OCI-LY1 (cell line): Measurements from ENCODE around the gene HLA-DMB.

Experiments
- H2AFZ ChIP-seq: fragments of 200-600 bp; sonication (generic), shearing (Covaris generic); 2 replicates; pipeline ENCODE4 v1.6.0; 2014; ENCODE audit warnings: antibody characterized with exemption, mild to moderate bottlenecking, low read length
- H3F3A ChIP-seq: fragments of 200-600 bp; sonication (generic), shearing (Covaris generic); 2 replicates; pipeline ENCODE4 v1.6.0; 2014; ENCODE audit warnings: mild to moderate bottlenecking, antibody characterized with exemption, low read length, moderate library complexity; ENCODE audit not compliant: insufficient read depth
- H3K27ac ChIP-seq: fragments of 200-600 bp; sonication (generic); 2 replicates; pipeline ENCODE4 v1.5.1; 2014; ENCODE audit warnings: low read length, mixed run types, mild to moderate bottlenecking, low read depth; ENCODE audit not compliant: poor library complexity, severe bottlenecking
- H3K27me3 ChIP-seq: fragments of 200-600 bp; sonication (generic); 2 replicates; pipeline ENCODE4 v1.6.0; 2014; ENCODE audit warnings: antibody characterized with exemption, mild to moderate bottlenecking, low read length, moderate library complexity; ENCODE audit not compliant: insufficient read depth
- H3K36me3 ChIP-seq: fragments of 200-600 bp; sonication (generic); 2 replicates; pipeline ENCODE4 v1.6.1; 2014; ENCODE audit warnings: mild to moderate bottlenecking, antibody characterized with exemption, low read length, moderate library complexity, mixed read lengths; ENCODE audit not compliant: insufficient read depth
- H3K4me1 ChIP-seq: fragments of 200-600 bp; sonication (generic); 2 replicates; pipeline ENCODE4 v1.5.1; 2014; ENCODE audit warnings: mild to moderate bottlenecking, low read length, moderate library complexity; ENCODE audit not compliant: insufficient read depth, severe bottlenecking
- H3K4me2 ChIP-seq: fragments of 200-600 bp; sonication (generic), shearing (Covaris generic); 2 replicates; pipeline ENCODE4 v1.6.1; 2014; ENCODE audit warnings: low read length
- H3K4me3 ChIP-seq: fragments of 200-600 bp; sonication (generic); 2 replicates; pipeline ENCODE4 v1.5.1; 2014; ENCODE audit warnings: low read length, low read depth, mild to moderate bottlenecking, mixed read lengths; ENCODE audit not compliant: poor library complexity, severe bottlenecking
- H3K79me2 ChIP-seq: fragments of 200-600 bp; shearing (Covaris generic); 2 replicates; pipeline ENCODE4 v1.6.1; 2016; ENCODE audit warnings: mixed run types, low read length, mixed read lengths; ENCODE audit not compliant: insufficient read depth
- H3K9ac ChIP-seq: fragments of 200-600 bp; sonication (generic), shearing (Covaris generic); 2 replicates; pipeline ENCODE4 v1.6.1; 2014; ENCODE audit warnings: mild to moderate bottlenecking, low read length, mixed read lengths
- H3K9me2 ChIP-seq: fragments of 200-600 bp; sonication (generic), shearing (Covaris generic); 2 replicates; pipeline ENCODE4 v1.6.1; 2014; ENCODE audit warnings: low read depth, mild to moderate bottlenecking, low read length, mixed read lengths
- H3K9me3 ChIP-seq: fragments of 200-600 bp; shearing (Covaris generic); 2 replicates; pipeline ENCODE4 v1.6.1; 2014; ENCODE audit warnings: low read length, mixed read lengths
- H4K20me1 ChIP-seq: fragments of 200-600 bp; sonication (generic), shearing (Covaris generic); 2 replicates; pipeline ENCODE4 v1.6.0; 2016; ENCODE audit warnings: mild to moderate bottlenecking, low read length; ENCODE audit not compliant: insufficient read depth
- EZH2 ChIP-seq: fragments of 200-600 bp; sonication (generic), shearing (Covaris generic); IDR thresholded peaks from 2 replicates; pipeline ENCODE4 v1.8.0; 2017; ENCODE audit warnings: borderline replicate concordance, mixed run types, mild to moderate bottlenecking, antibody characterized with exemption, low read length, moderate library complexity, mixed read lengths
- TF ChIP-seq, protein P1 (sequence below): fragments of 200-600 bp; sonication (generic), shearing (Covaris generic); IDR thresholded peaks from 2 replicates; pipeline ENCODE4 v1.5.1; 2017; ENCODE audit warnings: mild to moderate bottlenecking, antibody characterized with exemption, low read length, moderate library complexity, mixed read lengths

The HLA-DMB gene

DNA sequence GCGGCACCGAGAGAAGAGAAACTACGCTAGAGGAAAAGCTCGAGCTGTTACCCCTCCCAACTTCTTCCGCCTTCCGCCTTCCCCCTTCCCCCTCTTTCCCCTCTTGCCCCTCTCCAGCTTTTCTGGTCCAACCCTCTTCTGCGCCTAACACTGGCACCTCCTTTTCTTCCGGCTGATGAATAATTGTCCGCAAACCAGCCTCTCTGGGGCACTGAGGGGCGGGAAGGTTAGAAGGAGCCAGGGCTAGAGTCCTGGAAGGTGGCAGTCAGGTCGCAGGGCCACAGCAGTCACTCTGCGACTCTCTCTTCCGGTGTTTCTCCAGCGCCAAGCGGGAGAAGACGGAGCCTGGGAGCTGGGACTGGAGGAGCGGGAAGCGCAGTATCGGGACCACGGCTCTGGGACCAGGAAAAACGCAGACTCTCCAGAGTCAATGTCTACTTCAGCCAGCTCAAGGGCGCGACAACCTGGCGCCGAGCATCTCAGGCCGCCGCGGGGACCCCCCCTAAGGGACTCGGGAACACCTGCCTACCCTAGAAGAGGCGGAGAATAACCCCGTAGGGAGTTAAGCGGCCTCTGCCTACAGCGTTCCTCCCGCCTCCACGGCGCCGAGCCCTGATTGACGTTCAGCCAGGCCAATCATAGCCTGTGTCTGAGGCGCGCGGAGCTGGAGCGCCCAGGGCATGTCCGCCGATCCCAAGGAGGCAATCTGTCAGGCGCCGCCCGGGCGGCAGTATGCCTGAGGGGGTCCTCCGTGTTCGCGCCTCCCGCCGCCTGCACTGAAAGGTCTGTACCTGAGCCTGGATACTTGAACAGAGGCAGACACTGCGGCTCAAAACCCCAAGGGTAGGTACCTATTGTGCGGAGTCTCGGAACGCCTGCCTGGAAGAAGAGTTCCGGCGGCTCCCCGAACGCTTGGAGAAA, 46.5 kb downstream of the HLA-DMB start:
- Histone ChIP-seq H3K4me1 (peaks cover 61% of the 10 kb centered on the region), H3K9me3 (no peaks in the 10 kb centered on the region), H3K9ac (peak overlapping the region; percentile 95), H3F3A (0 out of 2 replicates have a peak, but pooled peaks cover 5% of the 10 kb centered on the region), H3K4me2 (peak overlapping the region; percentile 95), H3K27ac (peak overlapping the region; percentile 82), H3K4me3 (peak overlapping the region; percentile 88), H2AFZ (0 out of 2 replicates have a peak overlapping the region, but pooled peaks have one; percentile 15), H4K20me1 (no peaks in the 10 kb centered on the region), H3K79me2 (peaks cover 44% of the 10 kb centered on the region), H3K27me3 (no peaks in the 10 kb centered on the region), H3K36me3 (peaks cover 6% of the 10 kb centered on the region; the same call in 1 of the 2 replicates), H3K9me2 (no peaks in the 10 kb centered on the region)
- TF ChIP-seq, protein P1, sequence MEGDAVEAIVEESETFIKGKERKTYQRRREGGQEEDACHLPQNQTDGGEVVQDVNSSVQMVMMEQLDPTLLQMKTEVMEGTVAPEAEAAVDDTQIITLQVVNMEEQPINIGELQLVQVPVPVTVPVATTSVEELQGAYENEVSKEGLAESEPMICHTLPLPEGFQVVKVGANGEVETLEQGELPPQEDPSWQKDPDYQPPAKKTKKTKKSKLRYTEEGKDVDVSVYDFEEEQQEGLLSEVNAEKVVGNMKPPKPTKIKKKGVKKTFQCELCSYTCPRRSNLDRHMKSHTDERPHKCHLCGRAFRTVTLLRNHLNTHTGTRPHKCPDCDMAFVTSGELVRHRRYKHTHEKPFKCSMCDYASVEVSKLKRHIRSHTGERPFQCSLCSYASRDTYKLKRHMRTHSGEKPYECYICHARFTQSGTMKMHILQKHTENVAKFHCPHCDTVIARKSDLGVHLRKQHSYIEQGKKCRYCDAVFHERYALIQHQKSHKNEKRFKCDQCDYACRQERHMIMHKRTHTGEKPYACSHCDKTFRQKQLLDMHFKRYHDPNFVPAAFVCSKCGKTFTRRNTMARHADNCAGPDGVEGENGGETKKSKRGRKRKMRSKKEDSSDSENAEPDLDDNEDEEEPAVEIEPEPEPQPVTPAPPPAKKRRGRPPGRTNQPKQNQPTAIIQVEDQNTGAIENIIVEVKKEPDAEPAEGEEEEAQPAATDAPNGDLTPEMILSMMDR = no peak
- TF ChIP-seq EZH2 = no peak

DNA sequence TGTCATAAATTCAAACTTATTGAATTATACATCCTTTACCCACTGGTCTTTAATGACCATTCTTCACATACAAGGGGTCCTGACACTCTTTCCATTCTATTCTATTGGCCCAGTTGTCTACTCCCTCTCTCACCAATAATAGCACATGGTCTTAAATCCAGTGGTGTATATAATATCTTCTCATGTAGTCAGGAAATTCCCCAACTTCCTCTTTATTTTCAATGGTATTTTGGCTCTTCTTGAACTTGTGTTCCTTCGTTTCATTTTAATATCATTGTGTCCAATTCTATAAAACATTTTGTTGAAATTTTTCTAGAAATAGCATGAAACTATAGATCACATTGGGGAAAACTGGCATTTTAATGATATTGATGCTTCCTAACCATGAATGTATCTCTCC, 50.0 kb downstream of the HLA-DMB start:
- Histone ChIP-seq H2AFZ (no peak overlapping the region), H3K4me3 (no peak overlapping the region), H3K27me3 (no peaks in the 10 kb centered on the region), H3K9me2 (no peaks in the 10 kb centered on the region), H4K20me1 (no peaks in the 10 kb centered on the region), H3K79me2 (peaks cover 11% of the 10 kb centered on the region), H3K36me3 (no peaks in the 10 kb centered on the region), H3K9ac (no peak overlapping the region), H3K4me2 (no peak overlapping the region), H3K9me3 (no peaks in the 10 kb centered on the region), H3K27ac (peak overlapping the region; percentile 19), H3K4me1 (peaks cover 57% of the 10 kb centered on the region), H3F3A (0 out of 2 replicates have a peak, but pooled peaks cover 5% of the 10 kb centered on the region)
- TF ChIP-seq EZH2 = no peak
- TF ChIP-seq, protein P1 = no peak

DNA sequence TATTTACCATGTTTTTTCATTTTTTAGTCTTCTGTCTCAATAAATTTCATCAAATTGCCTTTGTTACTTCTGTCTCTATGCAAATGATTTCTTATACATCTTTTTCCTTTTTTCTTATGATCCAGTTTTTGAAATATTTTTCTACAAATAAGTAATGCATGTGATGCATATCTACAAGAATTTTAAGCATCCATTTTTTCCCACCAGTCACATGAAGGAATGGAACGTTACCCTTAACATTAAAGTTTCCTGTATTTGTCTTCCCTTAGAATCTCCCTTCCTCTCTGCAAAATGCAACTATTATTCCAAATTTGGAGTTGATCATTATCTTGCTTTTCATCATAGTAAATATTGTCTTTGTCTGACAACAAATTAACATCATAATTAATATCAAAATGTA, 51.3 kb downstream of the HLA-DMB start:
- Histone ChIP-seq H3K27ac (no peak overlapping the region), H2AFZ (no peak overlapping the region)

More for the DNA sequence above, 51.3 kb downstream of the HLA-DMB start:
- H3F3A ChIP-seq = 0 out of 2 replicates have a peak, but pooled peaks cover 5% of the 10 kb centered on the region
- no peaks in the 10 kb centered on the region for H3K27me3 ChIP-seq
- H3K4me1 ChIP-seq = peaks cover 49% of the 10 kb centered on the region
- H3K4me3 ChIP-seq = no peak overlapping the region
- no peaks in the 10 kb centered on the region for H3K9me3 ChIP-seq
- no peak for TF ChIP-seq EZH2
- TF ChIP-seq, protein P1 = no peak
- no peak overlapping the region for H3K9ac ChIP-seq
- no peaks in the 10 kb centered on the region for H3K79me2 ChIP-seq
- H3K36me3 ChIP-seq = no peaks in the 10 kb centered on the region
- no peaks in the 10 kb centered on the region for H3K9me2 ChIP-seq
- H3K4me2 ChIP-seq = no peak overlapping the region
- no peaks in the 10 kb centered on the region for H4K20me1 ChIP-seq
